ENCODE measurements around the gene PLXNB2.

GRCh38 chr22:50286701-50287318 lies 20.6 kb downstream of the PLXNB2 start:
- TF ChIP-seq CTCF (conservative IDR thresholded peaks at IDR 0.05; ENCODE audit: low read depth, low read length) (no peak), EZH2 (IDR thresholded peaks at IDR 0.05; ENCODE audit: borderline replicate concordance, low read depth, low read length, poor library complexity, severe bottlenecking) (no peak)

Data from A673 (cell line).